Adrenal gland (tissue), 5 donors: ENCODE measurements around the gene THSD1.

ENCODE experiments used
- CTCF ChIP-seq, 6 experiments: fragments of 450-650 bp in 4 of 6; fragments of 200-600 bp in 2 of 6; sonication (generic) in 1 of 6; IDR thresholded peaks; 1 replicate in 5 of 6; 2 replicates in 1 of 6; pipeline versions ENCODE4 v1.5.1 to v1.8.0; 2016 to 2021; ENCODE audit warnings: antibody characterized with exemption in 6 of 6, mild to moderate bottlenecking in 2 of 6, moderate library complexity in 1 of 6
- POLR2A ChIP-seq, 2 donors: fragments of 450-650 bp; IDR thresholded peaks; one replicate each; pipeline ENCODE4 v1.6.1; 2017; ENCODE audit warnings: antibody characterized with exemption in 2 of 2, mild to moderate bottlenecking in 2 of 2, moderate library complexity in 1 of 2
- donor health status: DM: no; HTN: no; CAD: no.

DNA sequence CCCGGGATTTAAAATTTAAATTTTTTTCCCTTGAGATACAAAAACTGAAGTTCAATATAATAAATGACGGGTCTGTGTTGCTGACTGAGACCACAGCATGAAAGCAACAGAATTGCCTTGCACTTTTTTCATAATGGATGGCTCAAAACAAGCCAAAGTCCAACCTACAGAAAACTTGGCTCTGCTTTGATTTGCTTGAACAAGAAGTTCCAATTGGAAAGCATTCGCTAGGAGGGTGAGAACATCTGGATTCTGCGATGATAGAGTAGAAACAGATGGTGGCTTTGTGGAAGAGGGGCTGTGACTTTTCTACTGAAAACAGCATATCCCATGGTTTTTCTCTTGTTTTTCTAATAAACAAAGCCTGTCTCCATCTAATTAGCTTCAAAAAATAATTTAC lies 46.4 kb downstream of the THSD1 start:
- no peak for TF ChIP-seq CTCF (IDR thresholded peaks at IDR 0.05)
- no peak for TF ChIP-seq POLR2A (IDR thresholded peaks at IDR 0.05)
